ENCODE data around the gene FXYD4. TPM values are rescaled to one million over a fixed set of nuclear protein-coding genes. Genes with fewer than 3 reads are reported as not detected.

FXYD4 gene
- total and polyA plus RNA-seq, 4 donors: not detected

- H3K27ac ChIP-seq (ENCODE audit: low read depth in 1 of 2, low read length in 2 of 2): no peak overlapping the region
- no peaks in the 10 kb centered on the region for H3K9me3 ChIP-seq (ENCODE audit: control insufficient read depth, low read length)
- DNase-seq (peak in 1 of 2 donors; percentile 11), ATAC-seq (ENCODE audit: low FRiP score) (no peak)
- H3K4me3 ChIP-seq (ENCODE audit: low read length in 2 of 2): no peak overlapping the region
- intact Hi-C loops (cut with DNase I): no loop called here
- 72 to 76% methylated on average over 5 of the region's 5 CpGs for WGBS, 2 donors
- peaks cover 7 to 10% of the 10 kb centered on the region in 2 donors for H3K36me3 ChIP-seq (ENCODE audit: control insufficient read depth in 1 of 2, insufficient read depth in 2 of 2, low read length in 1 of 2)
- peaks cover 0 to 2% of the 10 kb centered on the region in 2 donors for H3K27me3 ChIP-seq (ENCODE audit: control insufficient read depth in 1 of 2, insufficient read depth in 2 of 2, low read length in 1 of 2)
- H3K4me1 ChIP-seq (ENCODE audit: control insufficient read depth in 1 of 2, insufficient read depth in 2 of 2, low read length in 2 of 2): no peaks in the 10 kb centered on the region
These were observed 14.1 kb downstream of the FXYD4 start for GRCh38 chr10:43385412-43386004.

GRCh38 chr10:43386549-43386948 is 15.1 kb downstream of the FXYD4 start:
- WGBS, 2 donors: 89 to 97% methylated on average over 4 of the region's 4 CpGs
- Histone ChIP-seq H3K9me3 (ENCODE audit: control insufficient read depth, low read length) (no peaks in the 10 kb centered on the region), H3K36me3 (ENCODE audit: control insufficient read depth in 1 of 2, insufficient read depth in 2 of 2, low read length in 1 of 2) (peaks cover 7 to 10% of the 10 kb centered on the region in 2 donors), H3K27me3 (ENCODE audit: control insufficient read depth in 1 of 2, insufficient read depth in 2 of 2, low read length in 1 of 2) (peaks cover 0 to 2% of the 10 kb centered on the region in 2 donors), H3K4me3 (ENCODE audit: low read length in 2 of 2) (no peak overlapping the region), H3K27ac (ENCODE audit: low read depth in 1 of 2, low read length in 2 of 2) (no peak overlapping the region), H3K4me1 (ENCODE audit: control insufficient read depth in 1 of 2, insufficient read depth in 2 of 2, low read length in 2 of 2) (no peaks in the 10 kb centered on the region)
- intact Hi-C loops (cut with DNase I): no loop called here
- ATAC-seq (ENCODE audit: low FRiP score) (no peak), DNase-seq (peak; percentile 14 to 19)

GRCh38 chr10:43386981-43387677 is 15.7 kb downstream of the FXYD4 start:
- Histone ChIP-seq H3K4me3 (ENCODE audit: low read length in 2 of 2) (no peak overlapping the region), H3K27me3 (ENCODE audit: control insufficient read depth in 1 of 2, insufficient read depth in 2 of 2, low read length in 1 of 2) (peaks cover 0 to 2% of the 10 kb centered on the region in 2 donors), H3K36me3 (ENCODE audit: control insufficient read depth in 1 of 2, insufficient read depth in 2 of 2, low read length in 1 of 2) (peaks cover 7 to 13% of the 10 kb centered on the region in 2 donors), H3K4me1 (ENCODE audit: control insufficient read depth in 1 of 2, insufficient read depth in 2 of 2, low read length in 2 of 2) (no peaks in the 10 kb centered on the region), H3K27ac (ENCODE audit: low read depth in 1 of 2, low read length in 2 of 2) (no peak overlapping the region), H3K9me3 (ENCODE audit: control insufficient read depth, low read length) (no peaks in the 10 kb centered on the region)
- intact Hi-C loops (cut with DNase I): no loop called here
- WGBS, 2 donors: 92% methylated on average over 29 of the region's 29 CpGs
- ATAC-seq (ENCODE audit: low FRiP score): no peak
- DNase-seq: peak; percentile 13 to 65

GRCh38 chr10:43387678-43388032 is 16.2 kb downstream of the FXYD4 start:
- ATAC-seq (ENCODE audit: low FRiP score) (no peak), DNase-seq (peak; percentile 17 to 49)
- intact Hi-C loops (cut with DNase I): no loop called here
- peaks cover 0 to 2% of the 10 kb centered on the region in 2 donors for H3K27me3 ChIP-seq (ENCODE audit: control insufficient read depth in 1 of 2, insufficient read depth in 2 of 2, low read length in 1 of 2)
- H3K4me1 ChIP-seq (ENCODE audit: control insufficient read depth in 1 of 2, insufficient read depth in 2 of 2, low read length in 2 of 2): no peaks in the 10 kb centered on the region
- no peak overlapping the region for H3K27ac ChIP-seq (ENCODE audit: low read depth in 1 of 2, low read length in 2 of 2)
- WGBS, 2 donors: 78% methylated on average over 5 of the region's 5 CpGs
- peaks cover 9 to 13% of the 10 kb centered on the region in 2 donors for H3K36me3 ChIP-seq (ENCODE audit: control insufficient read depth in 1 of 2, insufficient read depth in 2 of 2, low read length in 1 of 2)
- H3K9me3 ChIP-seq (ENCODE audit: control insufficient read depth, low read length): no peaks in the 10 kb centered on the region
- no peak overlapping the region for H3K4me3 ChIP-seq (ENCODE audit: low read length in 2 of 2)

GRCh38 chr10:43389867-43390266 is 18.4 kb downstream of the FXYD4 start:
- intact Hi-C loops (cut with DNase I): no loop called here
- 62 to 67% methylated on average over 3 of the region's 3 CpGs for WGBS, 2 donors
- H3K4me1 ChIP-seq (ENCODE audit: control insufficient read depth in 1 of 2, insufficient read depth in 2 of 2, low read length in 2 of 2): no peaks in the 10 kb centered on the region
- no peak overlapping the region for H3K4me3 ChIP-seq (ENCODE audit: low read length in 2 of 2)
- H3K9me3 ChIP-seq (ENCODE audit: control insufficient read depth, low read length): no peaks in the 10 kb centered on the region
- H3K27me3 ChIP-seq (ENCODE audit: control insufficient read depth in 1 of 2, insufficient read depth in 2 of 2, low read length in 1 of 2): peaks cover 0 to under 1% of the 10 kb centered on the region in 2 donors
- H3K27ac ChIP-seq (ENCODE audit: low read depth in 1 of 2, low read length in 2 of 2): peak overlapping the region in 1 of 2 donors; percentile 14
- peak in 1 of 2 donors; percentile 6 for DNase-seq
- no peak for ATAC-seq (ENCODE audit: low FRiP score)
- H3K36me3 ChIP-seq (ENCODE audit: control insufficient read depth in 1 of 2, insufficient read depth in 2 of 2, low read length in 1 of 2): peaks cover 14 to 18% of the 10 kb centered on the region in 2 donors

GRCh38 chr10:43390333-43390732 is 18.9 kb downstream of the FXYD4 start:
- Histone ChIP-seq H3K36me3 (ENCODE audit: control insufficient read depth in 1 of 2, insufficient read depth in 2 of 2, low read length in 1 of 2) (peaks cover 13 to 18% of the 10 kb centered on the region in 2 donors), H3K4me1 (ENCODE audit: control insufficient read depth in 1 of 2, insufficient read depth in 2 of 2, low read length in 2 of 2) (no peaks in the 10 kb centered on the region), H3K9me3 (ENCODE audit: control insufficient read depth, low read length) (no peaks in the 10 kb centered on the region), H3K4me3 (ENCODE audit: low read length in 2 of 2) (no peak overlapping the region), H3K27me3 (ENCODE audit: control insufficient read depth in 1 of 2, insufficient read depth in 2 of 2, low read length in 1 of 2) (no peaks in the 10 kb centered on the region), H3K27ac (ENCODE audit: low read depth in 1 of 2, low read length in 2 of 2) (no peak overlapping the region)
- DNase-seq (no peak), ATAC-seq (ENCODE audit: low FRiP score) (no peak)
- intact Hi-C loops (cut with DNase I): no loop called here
- WGBS, 2 donors: 79 to 81% methylated on average over 5 of the region's 5 CpGs

- ATAC-seq (ENCODE audit: low FRiP score): no peak
- intact Hi-C loops (cut with DNase I): no loop called here
- H3K27me3 ChIP-seq (ENCODE audit: control insufficient read depth in 1 of 2, insufficient read depth in 2 of 2, low read length in 1 of 2): no peaks in the 10 kb centered on the region
- H3K9me3 ChIP-seq (ENCODE audit: control insufficient read depth, low read length): no peaks in the 10 kb centered on the region
- H3K4me1 ChIP-seq (ENCODE audit: control insufficient read depth in 1 of 2, insufficient read depth in 2 of 2, low read length in 2 of 2): no peaks in the 10 kb centered on the region
- H3K4me3 ChIP-seq (ENCODE audit: low read length in 2 of 2): no peak overlapping the region
- H3K36me3 ChIP-seq (ENCODE audit: control insufficient read depth in 1 of 2, insufficient read depth in 2 of 2, low read length in 1 of 2): peaks cover 13 to 18% of the 10 kb centered on the region in 2 donors
- DNase-seq: peak in 1 of 2 donors; percentile 25
- no peak overlapping the region for H3K27ac ChIP-seq (ENCODE audit: low read depth in 1 of 2, low read length in 2 of 2)
- 65 to 66% methylated on average over 7 of the region's 7 CpGs for WGBS, 2 donors
These were observed 19.3 kb downstream of the FXYD4 start for GRCh38 chr10:43390759-43391158.

GRCh38 chr10:43391496-43391895 is 20.1 kb downstream of the FXYD4 start:
- no peak overlapping the region for H3K27ac ChIP-seq (ENCODE audit: low read depth in 1 of 2, low read length in 2 of 2)
- DNase-seq (peak in 1 of 2 donors; percentile 8), ATAC-seq (ENCODE audit: low FRiP score) (no peak)
- no peaks in the 10 kb centered on the region for H3K9me3 ChIP-seq (ENCODE audit: control insufficient read depth, low read length)
- H3K4me1 ChIP-seq (ENCODE audit: control insufficient read depth in 1 of 2, insufficient read depth in 2 of 2, low read length in 2 of 2): no peaks in the 10 kb centered on the region
- H3K36me3 ChIP-seq (ENCODE audit: control insufficient read depth in 1 of 2, insufficient read depth in 2 of 2, low read length in 1 of 2): peaks cover 13 to 18% of the 10 kb centered on the region in 2 donors
- no peak overlapping the region for H3K4me3 ChIP-seq (ENCODE audit: low read length in 2 of 2)
- no peaks in the 10 kb centered on the region for H3K27me3 ChIP-seq (ENCODE audit: control insufficient read depth in 1 of 2, insufficient read depth in 2 of 2, low read length in 1 of 2)
- WGBS, 2 donors: 90 to 92% methylated on average over 6 of the region's 6 CpGs
- intact Hi-C loops (cut with DNase I): no loop called here

GRCh38 chr10:43392748-43393147 is 21.3 kb downstream of the FXYD4 start:
- DNase-seq (peak in 1 of 2 donors; percentile 7), ATAC-seq (ENCODE audit: low FRiP score) (no peak)
- Histone ChIP-seq H3K4me3 (ENCODE audit: low read length in 2 of 2) (no peak overlapping the region), H3K4me1 (ENCODE audit: control insufficient read depth in 1 of 2, insufficient read depth in 2 of 2, low read length in 2 of 2) (no peaks in the 10 kb centered on the region), H3K9me3 (ENCODE audit: control insufficient read depth, low read length) (no peaks in the 10 kb centered on the region), H3K27me3 (ENCODE audit: control insufficient read depth in 1 of 2, insufficient read depth in 2 of 2, low read length in 1 of 2) (no peaks in the 10 kb centered on the region), H3K36me3 (ENCODE audit: control insufficient read depth in 1 of 2, insufficient read depth in 2 of 2, low read length in 1 of 2) (peaks cover 5 to 18% of the 10 kb centered on the region in 2 donors), H3K27ac (ENCODE audit: low read depth in 1 of 2, low read length in 2 of 2) (no peak overlapping the region)
- WGBS, 2 donors: 83 to 85% methylated on average over 3 of the region's 3 CpGs
- intact Hi-C loops (cut with DNase I): no loop called here

Data from aorta (tissue), 5 donors.